ES-I3 (cell line): ENCODE results near the gene GRM8.
"Not testable (repeated sequence)": the region's sequence is repeated elsewhere in the genome, so short reads cannot be mapped to it uniquely, and the experiment has no call there.

ENCODE experiments used
- H3K36me3 ChIP-seq: 2 replicates; pipeline ENCODE4 v1.6.1; 2013; ENCODE audit warnings: mild to moderate bottlenecking, low read length, control low read depth, moderate library complexity; ENCODE audit not compliant: insufficient read depth
- H3K4me1 ChIP-seq: 2 replicates; pipeline ENCODE4 v1.6.1; 2013; ENCODE audit warnings: mild to moderate bottlenecking, control low read depth, low read length; ENCODE audit not compliant: insufficient read depth
- H3K9ac ChIP-seq: 2 replicates; pipeline ENCODE4 v1.6.1; 2013; ENCODE audit warnings: low read depth, mild to moderate bottlenecking, low read length, moderate library complexity
- H3K9me3 ChIP-seq: 2 replicates; pipeline ENCODE4 v1.6.1; 2013; ENCODE audit warnings: mild to moderate bottlenecking, low read length, moderate library complexity; ENCODE audit not compliant: control insufficient read depth, insufficient read depth

The GRM8 gene

GRCh38 chr7:126690848-126691751 is 561.6 kb downstream of the GRM8 start:
- Histone ChIP-seq H3K36me3 (no peaks in the 10 kb centered on the region), H3K4me1 (no peaks in the 10 kb centered on the region; the same call in 1 of the 2 replicates), H3K9me3 (no peaks in the 10 kb centered on the region; the same call in none of the 2 replicates), H3K9ac (no peak overlapping the region)

GRCh38 chr7:126690104-126690503 is 562.6 kb downstream of the GRM8 start:
- Histone ChIP-seq H3K36me3 (no peaks in the 10 kb centered on the region), H3K4me1 (no peaks in the 10 kb centered on the region; the same call in 1 of the 2 replicates), H3K9me3 (no peaks in the 10 kb centered on the region; the same call in none of the 2 replicates), H3K9ac (no peak overlapping the region)

- Histone ChIP-seq H3K4me1 (no peaks in the 10 kb centered on the region; the same call in 1 of the 2 replicates), H3K9ac (no peak overlapping the region), H3K36me3 (no peaks in the 10 kb centered on the region), H3K9me3 (no peaks in the 10 kb centered on the region; the same call in none of the 2 replicates)
Observed at GRCh38 chr7:126689037-126689436, 563.7 kb downstream of the GRM8 start.

GRCh38 chr7:126686474-126686873 is 566.3 kb downstream of the GRM8 start:
- Histone ChIP-seq H3K36me3 (no peaks in the 10 kb centered on the region), H3K9me3 (no peaks in the 10 kb centered on the region; the same call in none of the 2 replicates), H3K9ac (no peak overlapping the region), H3K4me1 (peaks cover under 1% of the 10 kb centered on the region; the same call in 1 of the 2 replicates)

- Histone ChIP-seq H3K36me3 (no peaks in the 10 kb centered on the region), H3K9me3 (no peaks in the 10 kb centered on the region; the same call in 1 of the 2 replicates), H3K4me1 (peaks cover 4% of the 10 kb centered on the region; the same call in 1 of the 2 replicates), H3K9ac (no peak overlapping the region)
Observed at GRCh38 chr7:126685596-126685995, 567.1 kb downstream of the GRM8 start.

- no peaks in the 10 kb centered on the region; the same call in 1 of the 2 replicates for H3K9me3 ChIP-seq
- no peaks in the 10 kb centered on the region for H3K36me3 ChIP-seq
- H3K9ac ChIP-seq: no peak overlapping the region
- peaks cover 4% of the 10 kb centered on the region; the same call in 1 of the 2 replicates for H3K4me1 ChIP-seq
Observed at GRCh38 chr7:126685018-126685573, 567.6 kb downstream of the GRM8 start.

- no peaks in the 10 kb centered on the region for H3K36me3 ChIP-seq
- peaks cover 4% of the 10 kb centered on the region; the same call in 1 of the 2 replicates for H3K4me1 ChIP-seq
- H3K9me3 ChIP-seq: no peaks in the 10 kb centered on the region
- H3K9ac ChIP-seq: no peak overlapping the region
Observed at GRCh38 chr7:126682176-126682575, 570.6 kb downstream of the GRM8 start.

- not testable (repeated sequence) for H3K9ac ChIP-seq, H3K36me3 ChIP-seq, H3K9me3 ChIP-seq, H3K4me1 ChIP-seq
Observed at GRCh38 chr7:126668762-126669161, 584.0 kb downstream of the GRM8 start.

- H3K9me3 ChIP-seq: peaks cover 3% of the 10 kb centered on the region; the same call in 1 of the 2 replicates
- peak overlapping the region; percentile 28; the same call in 1 of the 2 replicates for H3K9ac ChIP-seq
- no peaks in the 10 kb centered on the region for H3K4me1 ChIP-seq
- no peaks in the 10 kb centered on the region for H3K36me3 ChIP-seq
Observed at GRCh38 chr7:126668367-126668752, 584.4 kb downstream of the GRM8 start.

GRCh38 chr7:126667742-126668366 is 584.9 kb downstream of the GRM8 start:
- H3K36me3 ChIP-seq: no peaks in the 10 kb centered on the region
- H3K9me3 ChIP-seq: peaks cover 3% of the 10 kb centered on the region; the same call in 1 of the 2 replicates
- H3K9ac ChIP-seq: peak overlapping the region; percentile 28; the same call in 1 of the 2 replicates
- no peaks in the 10 kb centered on the region for H3K4me1 ChIP-seq

GRCh38 chr7:126662856-126663255 is 589.9 kb downstream of the GRM8 start:
- Histone ChIP-seq H3K36me3 (no peaks in the 10 kb centered on the region), H3K4me1 (no peaks in the 10 kb centered on the region), H3K9me3 (no peaks in the 10 kb centered on the region), H3K9ac (no peak overlapping the region)

GRCh38 chr7:126659124-126659523 is 593.6 kb downstream of the GRM8 start:
- H3K36me3 ChIP-seq: no peaks in the 10 kb centered on the region
- H3K9ac ChIP-seq: no peak overlapping the region
- H3K4me1 ChIP-seq: peaks cover 9% of the 10 kb centered on the region; the same call in 1 of the 2 replicates
- no peaks in the 10 kb centered on the region for H3K9me3 ChIP-seq

- Histone ChIP-seq H3K9me3 (no peaks in the 10 kb centered on the region), H3K9ac (no peak overlapping the region), H3K4me1 (peaks cover 9% of the 10 kb centered on the region; the same call in 1 of the 2 replicates), H3K36me3 (no peaks in the 10 kb centered on the region)
Observed at GRCh38 chr7:126658684-126659083, 594.1 kb downstream of the GRM8 start.

- no peak overlapping the region for H3K9ac ChIP-seq
Observed at GRCh38 chr7:126657599-126658358, 595.0 kb downstream of the GRM8 start.

More at GRCh38 chr7:126657599-126658358, 595.0 kb downstream of the GRM8 start:
- H3K9me3 ChIP-seq: no peaks in the 10 kb centered on the region
- H3K4me1 ChIP-seq: peaks cover 9% of the 10 kb centered on the region; the same call in 1 of the 2 replicates
- no peaks in the 10 kb centered on the region for H3K36me3 ChIP-seq
